Esophagus squamous epithelium (tissue), 4 donors: ENCODE measurements around the gene CD276.
A peak's percentile ranks its signal among the peaks of the same experiment; 100 is the strongest.

ENCODE experiments used
- CTCF ChIP-seq, 6 experiments: fragments of 450-650 bp in 4 of 6; fragments of 200-600 bp in 2 of 6; sonication (generic) in 2 of 6; IDR thresholded peaks; one replicate each; pipeline ENCODE4 v1.5.1; 2016 to 2019; ENCODE audit warnings: antibody characterized with exemption in 6 of 6, mild to moderate bottlenecking in 4 of 6, moderate library complexity in 4 of 6
- POLR2A ChIP-seq, 4 donors: fragments of 450-650 bp; IDR thresholded peaks; one replicate each; pipeline ENCODE4 v1.6.1; 2017; ENCODE audit warnings: antibody characterized with exemption in 4 of 4, mild to moderate bottlenecking in 4 of 4, moderate library complexity in 3 of 4

GRCh38 chr15:73704869-73705645 lies 20.9 kb downstream of the CD276 start:
- peak; percentile 54 to 82 (median 70) for TF ChIP-seq CTCF (IDR thresholded peaks at IDR 0.05)
- TF ChIP-seq POLR2A (IDR thresholded peaks at IDR 0.05) = no peak
